ENCODE results near the gene ZNF777.

DNA sequence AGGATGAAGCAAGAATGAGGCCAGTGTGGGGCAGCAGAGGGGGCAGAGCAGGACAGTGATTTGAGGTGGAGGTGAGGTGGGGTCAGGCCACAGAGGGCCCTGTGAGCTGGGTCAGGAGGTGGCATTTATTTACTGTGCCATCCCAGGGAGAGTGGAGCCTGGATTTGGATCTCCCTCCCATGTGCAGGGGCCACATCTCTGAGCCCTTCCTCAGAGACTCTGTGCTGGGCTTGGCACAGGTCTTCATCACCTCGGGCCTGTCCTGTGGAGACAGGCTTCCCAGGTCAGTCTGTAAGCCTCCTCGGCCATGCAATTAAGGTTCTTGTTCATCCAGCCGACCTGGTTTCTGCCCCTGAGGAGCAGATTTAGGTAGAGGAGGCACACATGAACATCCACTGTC is 40.9 kb downstream of the ZNF777 start:
- TF ChIP-seq, protein P1, sequence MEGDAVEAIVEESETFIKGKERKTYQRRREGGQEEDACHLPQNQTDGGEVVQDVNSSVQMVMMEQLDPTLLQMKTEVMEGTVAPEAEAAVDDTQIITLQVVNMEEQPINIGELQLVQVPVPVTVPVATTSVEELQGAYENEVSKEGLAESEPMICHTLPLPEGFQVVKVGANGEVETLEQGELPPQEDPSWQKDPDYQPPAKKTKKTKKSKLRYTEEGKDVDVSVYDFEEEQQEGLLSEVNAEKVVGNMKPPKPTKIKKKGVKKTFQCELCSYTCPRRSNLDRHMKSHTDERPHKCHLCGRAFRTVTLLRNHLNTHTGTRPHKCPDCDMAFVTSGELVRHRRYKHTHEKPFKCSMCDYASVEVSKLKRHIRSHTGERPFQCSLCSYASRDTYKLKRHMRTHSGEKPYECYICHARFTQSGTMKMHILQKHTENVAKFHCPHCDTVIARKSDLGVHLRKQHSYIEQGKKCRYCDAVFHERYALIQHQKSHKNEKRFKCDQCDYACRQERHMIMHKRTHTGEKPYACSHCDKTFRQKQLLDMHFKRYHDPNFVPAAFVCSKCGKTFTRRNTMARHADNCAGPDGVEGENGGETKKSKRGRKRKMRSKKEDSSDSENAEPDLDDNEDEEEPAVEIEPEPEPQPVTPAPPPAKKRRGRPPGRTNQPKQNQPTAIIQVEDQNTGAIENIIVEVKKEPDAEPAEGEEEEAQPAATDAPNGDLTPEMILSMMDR (IDR thresholded peaks at IDR 0.05): no peak
- TF ChIP-seq, protein P2, sequence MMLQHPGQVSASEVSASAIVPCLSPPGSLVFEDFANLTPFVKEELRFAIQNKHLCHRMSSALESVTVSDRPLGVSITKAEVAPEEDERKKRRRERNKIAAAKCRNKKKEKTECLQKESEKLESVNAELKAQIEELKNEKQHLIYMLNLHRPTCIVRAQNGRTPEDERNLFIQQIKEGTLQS (CRISPR knock-in tag; conservative IDR thresholded peaks at IDR 0.05): no peak

All from WTC11 (cell line).